Activated naive CD4-positive, alpha-beta T cell treated with anti-CD3 and anti-CD28 coated beads, Interleukin-2, amount 50 U/mL, for 72 hours (primary cell): ENCODE results near the gene NKTR. TPM values are rescaled to one million over a fixed set of nuclear protein-coding genes. Genes with fewer than 3 reads are reported as not detected.
A peak's percentile ranks its signal among the peaks of the same experiment; 100 is the strongest.
"Not testable (repeated sequence)": the region's sequence is repeated elsewhere in the genome, so short reads cannot be mapped to it uniquely, and the experiment has no call there.

Source experiments
- ATAC-seq, 2 donors: fragments of 150-1000 bp; cut with Tn5 transposase; 2 replicates each; pipeline ENCODE4 v1.10.0; 2021; ENCODE audit warnings: mild to moderate bottlenecking in 2 of 2, moderate library complexity in 2 of 2
- DNase-seq, 2 donors: peaks; one replicate each; pipeline ENCODE4 v3.0.0; 2021 to 2022; ENCODE audit warnings: low spot score in 2 of 2
- H3K27ac Mint-ChIP-seq, 2 donors: one replicate each; pipeline ENCODE4 v1.8.0; 2022; ENCODE audit warnings: mild to moderate bottlenecking in 2 of 2, mixed read lengths in 2 of 2
- H3K36me3 Mint-ChIP-seq, 2 donors: one replicate each; pipeline ENCODE4 v1.8.0; 2022; ENCODE audit warnings: mixed read lengths in 2 of 2
- H3K9me3 Mint-ChIP-seq, 2 donors: one replicate each; pipeline ENCODE4 v1.8.0; 2022; ENCODE audit warnings: mixed read lengths in 2 of 2
- total RNA-seq, 2 donors: library from RNA; stranded (reverse); gene quantifications; one replicate each; pipeline ENCODE4 v1.2.3, GENCODE V29; 2022

NKTR gene
- total RNA-seq = 100 to 1,000 TPM in 1 of 2 donors, 10 to 100 TPM in 1; 97.7 to 157 TPM

- ATAC-seq (peak; percentile 86 to 89), DNase-seq (peak; percentile 98 to 100)
- Mint-ChIP-seq H3K9me3 (peaks cover 0 to 5% of the 10 kb centered on the region in 2 donors), H3K36me3 (peaks cover 24 to 28% of the 10 kb centered on the region in 2 donors), H3K27ac (peak within 1 kb of the TSS; percentile 96)
These were observed at the start of gene NKTR for GRCh38 chr3:42600111-42600957. Gene NKTR (plus strand): TSS chr3:42600686. CDS start chr3:42601007, 321 bp downstream.

GRCh38 chr3:42552830-42553229 lies 47.7 kb upstream of the NKTR start:
- DNase-seq (no peak), ATAC-seq (no peak)
- Mint-ChIP-seq H3K27ac (no peak overlapping the region), H3K9me3 (no peaks in the 10 kb centered on the region), H3K36me3 (peaks cover 8 to 39% of the 10 kb centered on the region in 2 donors)

GRCh38 chr3:42556089-42556632 lies 44.3 kb upstream of the NKTR start:
- Mint-ChIP-seq H3K9me3 (no peaks in the 10 kb centered on the region), H3K36me3 (peaks cover 8 to 45% of the 10 kb centered on the region in 2 donors), H3K27ac (peak overlapping the region; percentile 75 to 95)
- DNase-seq (peak in 1 of 2 donors; percentile 27), ATAC-seq (peak; percentile 96 to 98)

GRCh38 chr3:42556817-42557216 lies 43.7 kb upstream of the NKTR start:
- Mint-ChIP-seq H3K36me3 (peaks cover 8 to 45% of the 10 kb centered on the region in 2 donors), H3K27ac (peak overlapping the region; percentile 75)
- not testable (repeated sequence) for ATAC-seq, DNase-seq, H3K9me3 Mint-ChIP-seq

GRCh38 chr3:42557854-42558253 lies 42.6 kb upstream of the NKTR start:
- no peak overlapping the region for H3K27ac Mint-ChIP-seq
- ATAC-seq = no peak
- no peaks in the 10 kb centered on the region for H3K9me3 Mint-ChIP-seq
- no peak for DNase-seq
- peaks cover 6 to 43% of the 10 kb centered on the region in 2 donors for H3K36me3 Mint-ChIP-seq

GRCh38 chr3:42562047-42562907 lies 38.2 kb upstream of the NKTR start:
- peaks cover 0 to 10% of the 10 kb centered on the region in 2 donors for H3K36me3 Mint-ChIP-seq
- no peaks in the 10 kb centered on the region for H3K9me3 Mint-ChIP-seq
- H3K27ac Mint-ChIP-seq = peak overlapping the region in 1 of 2 donors; percentile 81

GRCh38 chr3:42569593-42570142 lies 30.8 kb upstream of the NKTR start:
- ATAC-seq (no peak), DNase-seq (no peak)
- Mint-ChIP-seq H3K9me3 (peaks cover 3 to 8% of the 10 kb centered on the region in 2 donors), H3K36me3 (peaks cover 14 to 18% of the 10 kb centered on the region in 2 donors), H3K27ac (no peak overlapping the region)

More at GRCh38 chr3:42562047-42562907, 38.2 kb upstream of the NKTR start:
- peak in 1 of 2 donors; percentile 11 for ATAC-seq
- no peak for DNase-seq

GRCh38 chr3:42572278-42572677 lies 28.2 kb upstream of the NKTR start:
- peak; percentile 26 to 51 for ATAC-seq
- H3K36me3 Mint-ChIP-seq = peaks cover 24 to 35% of the 10 kb centered on the region in 2 donors
- no peak overlapping the region for H3K27ac Mint-ChIP-seq
- no peak for DNase-seq
- H3K9me3 Mint-ChIP-seq = peaks cover 3 to 16% of the 10 kb centered on the region in 2 donors

GRCh38 chr3:42575137-42575741 lies 25.2 kb upstream of the NKTR start:
- ATAC-seq (no peak), DNase-seq (no peak)
- Mint-ChIP-seq H3K27ac (no peak overlapping the region), H3K9me3 (peaks cover 3 to 20% of the 10 kb centered on the region in 2 donors), H3K36me3 (peaks cover 29 to 45% of the 10 kb centered on the region in 2 donors)

GRCh38 chr3:42578054-42578453 lies 22.4 kb upstream of the NKTR start:
- Mint-ChIP-seq H3K36me3 (peaks cover 34 to 47% of the 10 kb centered on the region in 2 donors), H3K27ac (no peak overlapping the region), H3K9me3 (peaks cover 3 to 20% of the 10 kb centered on the region in 2 donors)
- ATAC-seq = no peak
- no peak for DNase-seq

- peak overlapping the region in 1 of 2 donors; percentile 34 for H3K27ac Mint-ChIP-seq
- DNase-seq, ATAC-seq: not testable (repeated sequence)
- H3K9me3 Mint-ChIP-seq = peaks cover 0 to 15% of the 10 kb centered on the region in 2 donors
- peaks cover 27 to 36% of the 10 kb centered on the region in 2 donors for H3K36me3 Mint-ChIP-seq
These were observed 21.1 kb upstream of the NKTR start for GRCh38 chr3:42579346-42579745.

GRCh38 chr3:42581400-42581708 lies 19.1 kb upstream of the NKTR start:
- DNase-seq (no peak), ATAC-seq (no peak)
- peaks cover 14 to 17% of the 10 kb centered on the region in 2 donors for H3K36me3 Mint-ChIP-seq
- H3K9me3 Mint-ChIP-seq = peaks cover 0 to 4% of the 10 kb centered on the region in 2 donors
- H3K27ac Mint-ChIP-seq = peak overlapping the region; percentile 77 to 91

GRCh38 chr3:42581709-42582473 lies 18.6 kb upstream of the NKTR start, which contains the start of gene SEC22C:
Gene SEC22C (minus strand): TSS chr3:42581967. CDS start chr3:42569046, 12,921 bp downstream.
- Mint-ChIP-seq H3K36me3 (peaks cover 14 to 17% of the 10 kb centered on the region in 2 donors), H3K9me3 (peaks cover 0 to 4% of the 10 kb centered on the region in 2 donors), H3K27ac (peak within 1 kb of the TSS; percentile 90 to 91)
- DNase-seq (peak; percentile 95 to 96), ATAC-seq (peak; percentile 92 to 95)

GRCh38 chr3:42582474-42583070 lies 17.9 kb upstream of the NKTR start:
- DNase-seq (no peak), ATAC-seq (no peak)
- Mint-ChIP-seq H3K9me3 (peaks cover 0 to 4% of the 10 kb centered on the region in 2 donors), H3K36me3 (peaks cover 14% of the 10 kb centered on the region in 2 donors), H3K27ac (peak overlapping the region; percentile 90 to 91)

GRCh38 chr3:42588625-42589024 lies 11.9 kb upstream of the NKTR start:
- H3K36me3 Mint-ChIP-seq = peaks cover 8 to 14% of the 10 kb centered on the region in 2 donors
- DNase-seq (no peak), ATAC-seq (no peak)
- H3K9me3 Mint-ChIP-seq = no peaks in the 10 kb centered on the region
- no peak overlapping the region for H3K27ac Mint-ChIP-seq
